Myocyte (in vitro differentiated cells): ENCODE results near the gene GPC5. TPM values are rescaled to one million over a fixed set of nuclear protein-coding genes. Genes with fewer than 3 reads are reported as not detected.
"Not testable (repeated sequence)": the region's sequence is repeated elsewhere in the genome, so short reads cannot be mapped to it uniquely, and the experiment has no call there.

Experiments used
- DNase-seq: peaks from one replicate; pipeline ENCODE4 v3.0.0-alpha.2; 2012; ENCODE audit warnings: low read depth
- total RNA-seq: library from RNA; depleted of rRNA; stranded (reverse); fragments of >200 nt; gene quantifications from 2 replicates; pipeline ENCODE4 v1.2.3, GENCODE V29; 2014

Gene GPC5
- total RNA-seq, 1 donor from 2014 or later, result 0.21 TPM

DNA sequence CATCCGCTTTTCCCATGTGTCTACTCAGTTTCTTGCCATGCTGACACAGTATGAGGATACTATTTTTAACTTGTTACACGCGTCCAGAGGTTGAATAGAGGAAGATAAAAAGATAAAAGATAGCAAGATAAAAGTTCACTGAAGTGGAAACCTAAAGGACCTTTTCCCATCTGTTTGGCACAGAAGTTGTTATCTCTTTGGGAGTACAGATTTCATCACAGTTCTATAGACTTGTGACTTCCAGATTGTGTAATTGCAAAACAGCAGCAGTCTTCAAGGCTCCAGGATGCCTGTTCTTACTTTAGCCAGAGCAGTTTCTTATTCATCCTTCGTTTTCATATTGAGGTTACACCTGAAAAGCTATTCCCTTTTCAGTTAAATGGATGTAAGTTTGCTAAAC lies 369.2 kb downstream of the GPC5 start:
- no peak for DNase-seq

DNA sequence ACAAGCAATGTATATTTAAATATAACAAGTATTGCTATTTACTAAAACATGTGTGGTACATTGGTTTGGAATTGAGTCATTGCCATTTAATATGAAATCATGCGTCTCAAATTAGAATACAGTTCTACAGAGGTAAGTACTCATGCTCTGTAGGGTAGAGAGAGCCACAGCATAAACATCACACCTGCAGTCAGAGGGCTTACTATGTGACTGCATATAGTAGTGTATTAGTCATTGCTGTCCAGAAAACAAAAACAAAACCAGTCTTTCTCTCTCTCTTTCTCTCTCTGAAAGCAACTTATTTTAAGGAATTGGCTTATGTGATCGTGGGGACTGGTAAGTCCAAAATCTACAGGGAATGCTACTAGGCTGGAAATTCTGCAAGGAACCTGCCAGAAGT lies 370.3 kb downstream of the GPC5 start:
- DNase-seq, result no peak

DNA sequence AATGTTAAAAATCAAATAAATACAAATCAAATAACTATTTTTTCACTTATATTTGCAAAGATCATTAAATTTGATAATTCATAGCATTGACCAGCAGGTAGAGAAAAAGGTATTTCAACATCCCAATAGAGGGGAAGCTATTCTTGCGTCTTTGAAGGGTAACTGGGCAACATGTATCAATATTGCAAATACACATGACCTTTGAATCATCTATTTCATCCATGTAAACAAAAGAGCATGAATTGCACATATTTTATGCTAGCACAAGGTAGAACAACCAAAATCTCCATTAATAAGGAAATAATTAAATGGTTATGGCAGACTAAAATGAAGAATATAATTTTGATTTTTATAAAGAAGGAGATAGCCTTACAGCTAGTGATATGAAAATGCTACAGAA lies 372.8 kb downstream of the GPC5 start:
- DNase-seq, result no peak

DNA sequence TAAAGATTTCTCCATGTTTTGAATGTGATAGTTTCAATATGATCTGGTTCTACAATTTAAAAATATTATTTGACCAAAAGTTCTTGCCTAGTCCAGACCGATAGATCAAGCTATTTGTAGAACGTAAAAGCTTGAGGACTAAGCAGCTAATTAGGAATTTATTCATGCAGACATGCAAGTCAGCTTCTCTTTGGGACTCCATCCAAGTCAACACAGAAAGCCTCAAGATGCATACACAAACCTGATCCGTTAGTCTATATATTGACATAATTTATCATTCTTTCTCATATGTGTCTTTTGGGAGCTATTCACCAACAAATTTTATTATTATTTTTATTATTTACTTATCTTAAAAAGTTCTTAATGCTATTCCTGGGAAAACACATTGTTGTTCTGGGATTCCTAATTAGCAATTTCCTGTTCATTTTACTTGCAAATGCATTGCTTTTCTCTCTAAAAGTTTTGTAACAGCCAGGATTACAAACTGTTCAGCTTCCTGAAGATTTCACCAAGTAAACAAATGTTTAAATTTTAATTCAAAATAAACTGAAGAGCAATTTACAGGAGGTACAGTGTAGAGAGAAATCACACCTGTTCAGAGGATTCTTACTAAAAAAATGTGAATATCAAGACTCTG lies 375.3 kb downstream of the GPC5 start:
- no peak for DNase-seq

DNA sequence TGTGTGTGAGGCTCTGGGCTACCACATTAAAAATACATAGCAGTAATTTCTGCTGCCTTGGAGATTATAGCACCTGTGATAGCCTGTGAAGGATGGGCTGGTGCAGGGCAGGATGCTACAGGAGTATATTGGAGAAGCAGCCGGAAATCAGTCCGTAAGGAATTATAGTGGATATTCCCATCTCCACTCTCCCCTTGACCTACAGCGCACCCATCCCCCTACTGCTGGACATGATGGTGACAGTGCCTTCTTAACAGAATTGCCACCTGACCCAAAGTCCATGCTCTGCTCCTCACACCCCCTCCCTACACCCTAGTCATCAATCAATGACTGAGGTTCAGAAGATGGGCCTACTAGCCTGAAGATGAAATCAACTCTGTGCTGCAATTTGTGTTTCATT lies 376.0 kb downstream of the GPC5 start:
- DNase-seq, result no peak

DNA sequence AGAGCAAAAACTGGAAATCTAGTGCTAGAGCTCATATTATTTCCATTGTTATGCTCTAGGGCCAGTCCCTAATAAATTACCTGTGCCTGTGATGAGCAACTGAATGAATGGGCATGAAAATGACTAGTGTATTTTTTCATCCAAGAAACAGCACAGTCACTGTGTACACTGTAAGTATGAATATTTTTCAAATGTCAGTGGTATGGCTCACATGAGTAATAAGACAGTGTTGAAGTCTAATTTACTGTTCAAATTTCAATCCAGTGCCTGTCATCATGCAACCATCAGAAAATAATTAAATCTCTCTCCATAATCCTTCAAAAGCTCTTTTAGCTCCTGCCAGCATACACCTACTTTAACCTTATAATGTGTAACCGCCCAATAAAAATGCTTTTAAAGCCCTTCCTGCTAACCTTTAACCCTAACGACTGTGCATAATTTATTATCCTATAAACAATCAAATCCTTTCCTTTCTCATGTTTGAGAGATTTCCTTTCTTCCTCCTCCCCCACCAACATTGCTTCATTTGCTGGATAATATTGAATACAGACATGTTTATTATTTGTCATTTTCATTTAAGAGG lies 378.3 kb downstream of the GPC5 start:
- no peak for DNase-seq

DNA sequence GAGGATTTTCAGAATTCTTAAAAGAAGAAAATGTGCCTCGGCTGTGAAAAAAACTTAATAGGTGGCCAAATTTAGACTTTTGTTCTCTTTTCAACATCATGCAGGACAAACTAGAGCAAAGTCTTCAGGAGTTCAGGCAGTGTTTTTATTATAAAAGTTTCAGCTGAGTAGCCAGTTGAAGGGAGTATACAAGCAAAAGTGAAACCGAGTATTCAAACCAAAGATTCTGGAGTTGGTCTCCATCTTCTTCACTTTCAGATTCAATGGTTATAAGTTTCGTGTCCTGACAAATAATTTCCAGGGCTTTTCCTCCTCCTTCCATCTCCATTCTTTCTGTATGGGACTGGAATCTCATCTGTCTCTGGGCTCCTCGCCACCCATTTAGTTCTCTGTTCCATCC lies 379.7 kb downstream of the GPC5 start:
- DNase-seq, result no peak

DNA sequence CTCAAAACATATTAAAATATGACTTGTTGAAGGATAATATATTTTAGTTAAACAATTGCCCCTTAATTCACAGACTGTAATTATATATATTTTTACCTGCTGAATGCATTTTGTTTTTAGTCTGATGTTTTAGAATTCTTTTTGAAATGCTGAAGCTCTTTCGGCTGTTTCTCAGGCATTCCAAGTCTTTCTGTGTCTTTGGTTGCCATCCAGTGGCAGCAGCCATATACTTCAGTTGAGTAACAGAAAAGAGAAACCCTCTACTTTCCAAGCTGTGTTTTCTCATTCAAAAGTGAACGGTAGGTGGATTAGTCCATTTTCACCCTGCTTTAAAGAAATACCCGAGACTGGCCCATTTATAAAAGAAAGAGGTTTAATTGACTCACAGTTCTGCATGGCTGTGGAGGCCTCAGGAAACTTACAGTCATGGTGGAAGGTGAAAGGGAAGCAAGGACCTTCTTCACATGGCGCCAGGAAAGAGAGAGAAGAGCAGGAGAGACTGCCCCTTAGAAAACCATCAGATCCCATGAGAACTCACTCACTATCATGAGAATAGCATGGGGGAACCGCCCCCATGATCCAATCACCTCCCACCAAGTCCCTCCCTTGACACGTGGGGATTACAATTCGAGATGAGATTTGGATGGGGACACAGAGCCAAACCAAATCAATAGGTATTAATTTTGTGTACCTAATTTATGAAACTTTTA lies 383.7 kb downstream of the GPC5 start:
- not testable (repeated sequence) for DNase-seq

DNA sequence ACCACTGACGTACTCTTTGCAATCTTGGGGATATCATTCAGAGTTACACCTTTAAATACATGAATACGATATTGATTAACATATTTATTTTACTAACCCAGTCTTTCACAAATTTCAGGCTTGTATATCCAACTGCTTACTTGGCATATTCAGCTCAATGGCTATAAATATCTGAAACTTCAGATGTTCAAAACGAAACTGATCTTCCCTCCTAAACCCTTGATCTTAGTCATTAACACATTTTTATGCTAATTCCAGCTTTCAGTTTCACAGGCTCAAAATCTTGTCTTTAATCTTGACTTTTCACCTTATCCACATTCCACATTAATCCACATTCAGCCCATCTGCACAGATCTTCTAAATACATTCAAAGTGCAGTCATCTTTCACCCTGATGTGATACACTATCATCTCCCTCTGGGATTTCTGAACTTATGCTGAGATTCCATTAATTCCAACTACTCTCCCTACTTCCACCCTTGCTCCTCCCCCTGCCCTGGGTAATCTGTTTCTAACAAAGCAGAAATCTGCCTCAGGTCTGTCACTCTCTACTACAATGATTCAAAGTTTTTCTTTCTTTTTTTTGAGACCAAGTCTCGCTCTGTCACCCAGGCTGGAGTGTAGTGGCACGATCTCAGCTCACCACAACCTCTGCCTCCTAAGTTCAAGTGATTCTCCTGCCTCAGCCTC lies 387.2 kb downstream of the GPC5 start:
- no peak for DNase-seq

DNA sequence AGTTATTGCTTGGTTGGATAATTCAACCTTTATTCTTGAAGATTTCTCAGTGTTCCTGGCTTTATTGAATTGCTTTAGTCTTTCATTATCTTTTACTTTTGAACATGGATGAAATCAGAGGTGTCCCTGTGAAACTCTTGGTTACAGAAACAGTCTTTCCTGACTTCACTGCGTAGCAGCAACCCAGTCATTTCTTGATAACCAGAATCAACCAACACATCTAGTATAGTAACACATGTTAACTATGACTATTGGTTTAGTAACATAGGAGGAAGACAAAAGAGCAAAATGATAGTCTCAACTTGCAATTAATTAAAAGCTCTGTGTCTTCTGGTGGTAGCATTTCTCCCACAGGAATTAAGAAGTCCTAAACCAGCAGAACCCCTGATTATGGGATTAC lies 393.6 kb downstream of the GPC5 start:
- no peak for DNase-seq

DNA sequence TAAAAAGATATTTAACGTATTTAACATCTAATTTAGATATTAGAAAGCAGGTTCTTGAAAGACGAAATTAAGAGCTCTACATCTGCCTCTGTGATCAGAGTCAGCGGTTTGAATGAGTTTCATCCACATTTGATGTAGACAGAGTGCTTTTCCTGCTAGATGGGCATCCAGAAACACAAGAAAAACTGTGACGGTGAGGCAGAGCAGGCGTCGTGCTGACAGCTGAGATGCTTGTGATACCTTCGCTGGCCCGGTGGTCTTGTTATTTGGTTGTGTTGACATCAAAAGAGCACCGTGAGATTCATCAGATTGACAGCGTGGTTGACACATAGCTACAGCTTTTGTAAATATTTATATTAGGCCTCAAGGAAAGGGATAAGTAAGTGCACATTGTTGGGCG lies 399.1 kb downstream of the GPC5 start:
- no peak for DNase-seq

DNA sequence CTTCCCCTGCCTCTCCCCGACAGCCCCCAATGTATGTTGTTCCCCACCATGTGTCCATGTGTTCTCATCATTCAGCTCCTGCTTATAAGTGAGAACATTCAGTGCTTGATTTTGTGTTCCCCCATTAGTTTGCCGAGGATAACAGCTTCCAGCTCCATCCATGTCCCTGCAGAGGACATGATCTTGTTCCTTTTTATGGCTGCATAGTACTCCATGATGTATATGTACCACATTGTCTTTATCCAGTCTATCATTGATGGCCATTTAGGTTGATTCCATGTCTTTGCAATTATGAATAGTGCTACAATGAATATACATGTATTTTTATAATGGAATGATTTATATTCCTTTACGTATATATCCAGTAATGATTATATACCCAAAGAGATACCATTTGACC lies 399.9 kb downstream of the GPC5 start:
- DNase-seq, result not testable (repeated sequence)

DNA sequence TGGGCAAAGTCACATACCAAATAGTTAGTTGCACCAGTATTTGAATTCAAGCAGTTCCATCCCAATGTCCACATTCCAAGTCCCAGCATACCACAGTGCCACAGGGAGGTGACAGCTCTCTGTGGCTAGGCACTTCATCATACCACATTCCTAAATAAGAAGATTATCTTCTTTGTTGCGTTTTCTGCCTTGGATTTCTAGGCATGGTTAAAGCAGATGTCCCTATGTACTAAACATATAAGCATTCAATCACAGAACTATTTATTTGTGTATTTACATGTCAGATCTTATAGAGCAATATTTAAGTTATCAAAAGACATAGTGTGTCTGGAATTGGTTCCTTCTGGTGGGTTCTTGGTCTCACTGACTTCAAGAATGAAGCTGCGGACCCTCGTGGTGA lies 403.4 kb downstream of the GPC5 start:
- not testable (repeated sequence) for DNase-seq

DNA sequence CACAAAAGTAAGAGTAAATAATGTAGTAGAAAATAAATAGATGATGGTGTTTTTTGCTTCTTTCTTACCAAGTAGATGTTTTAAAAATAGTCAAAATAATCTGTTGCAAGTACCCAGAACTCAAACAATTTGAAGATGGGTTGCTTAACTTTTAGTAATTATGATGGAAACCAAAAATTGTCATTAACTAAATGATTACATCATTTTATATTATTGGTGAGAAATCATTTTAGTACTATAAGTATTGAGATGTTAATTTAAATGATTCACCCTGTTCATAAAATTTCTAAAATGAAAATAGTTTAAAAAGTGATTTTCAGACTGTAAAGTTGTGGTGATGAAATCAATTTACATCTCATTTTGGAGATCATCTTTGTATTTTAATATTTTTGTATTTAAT lies 404.5 kb downstream of the GPC5 start:
- DNase-seq, result no peak

DNA sequence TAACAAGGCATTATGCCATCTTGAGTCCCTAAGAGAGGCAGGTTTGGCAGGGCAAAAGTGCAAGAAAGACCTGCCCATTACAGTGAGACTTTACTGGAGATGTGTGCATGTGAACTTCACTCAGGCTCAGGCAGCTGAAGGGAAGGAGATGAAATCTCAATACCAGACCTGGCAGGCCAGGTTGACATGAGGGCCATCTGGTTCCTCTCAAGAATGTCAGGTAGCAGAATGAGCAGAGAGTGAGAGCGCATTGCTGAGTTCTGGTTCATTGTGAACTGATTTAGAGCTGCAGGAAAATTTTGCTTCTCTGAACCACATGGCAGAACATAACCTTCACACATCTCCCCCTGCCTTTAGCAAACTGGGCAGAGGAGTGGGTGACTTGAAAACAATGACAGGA lies 406.3 kb downstream of the GPC5 start:
- DNase-seq, result no peak

DNA sequence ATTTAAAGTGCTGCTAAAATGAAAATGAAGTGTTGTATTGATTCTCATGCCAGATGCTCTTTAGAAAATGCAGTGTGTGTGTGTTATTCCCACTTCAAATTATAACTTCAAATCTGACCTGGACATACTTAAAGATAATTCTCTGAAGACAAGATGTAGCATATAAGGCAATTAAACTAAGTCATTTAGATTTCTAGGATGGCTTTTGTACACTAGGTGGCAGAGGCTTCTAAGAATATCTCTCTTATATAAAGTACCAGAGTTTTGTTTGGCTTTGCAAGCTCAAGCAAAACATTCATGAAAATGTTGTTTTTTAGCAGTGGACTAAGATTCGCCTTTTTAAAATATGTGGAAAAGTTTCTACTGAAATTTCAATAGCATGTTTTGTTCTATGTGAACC lies 407.2 kb downstream of the GPC5 start:
- DNase-seq, result no peak

DNA sequence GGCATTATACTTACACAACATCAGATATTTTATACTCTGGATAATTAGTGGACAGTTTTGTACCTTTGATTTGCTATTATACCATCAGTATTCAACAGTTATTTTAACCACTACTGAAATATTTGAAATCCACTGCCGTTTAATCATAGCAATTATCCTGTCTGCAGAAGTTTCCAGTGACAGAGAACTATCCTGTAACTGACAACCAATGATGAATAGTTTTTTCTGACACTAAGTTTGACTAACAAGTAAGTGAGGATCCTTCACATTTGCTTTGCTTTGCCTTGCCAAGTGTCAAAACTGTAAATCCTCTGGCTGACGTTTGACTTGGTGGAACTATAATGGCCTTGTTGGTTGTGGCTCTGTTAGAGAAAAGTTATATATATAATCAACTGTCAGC lies 410.7 kb downstream of the GPC5 start:
- DNase-seq, result no peak

DNA sequence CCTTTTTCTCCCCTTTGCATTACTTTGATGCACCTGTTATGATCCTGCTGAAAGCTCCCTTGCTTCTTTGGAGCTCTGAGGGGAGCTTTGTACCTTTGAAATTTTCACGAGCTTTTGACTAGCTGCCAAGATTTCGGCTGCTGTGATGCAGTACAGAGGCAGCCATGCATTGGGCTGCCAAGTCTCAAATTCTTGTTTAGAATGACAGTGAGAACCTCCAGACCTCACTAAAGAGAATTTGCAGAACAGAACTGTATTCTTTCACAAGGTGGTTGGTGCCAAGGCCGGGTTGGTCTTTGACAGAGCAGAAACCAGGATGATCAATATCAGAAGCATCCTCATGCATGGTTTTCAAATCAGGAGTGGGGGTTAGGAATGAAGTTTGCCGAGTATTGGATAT lies 414.8 kb downstream of the GPC5 start:
- DNase-seq, result no peak

DNA sequence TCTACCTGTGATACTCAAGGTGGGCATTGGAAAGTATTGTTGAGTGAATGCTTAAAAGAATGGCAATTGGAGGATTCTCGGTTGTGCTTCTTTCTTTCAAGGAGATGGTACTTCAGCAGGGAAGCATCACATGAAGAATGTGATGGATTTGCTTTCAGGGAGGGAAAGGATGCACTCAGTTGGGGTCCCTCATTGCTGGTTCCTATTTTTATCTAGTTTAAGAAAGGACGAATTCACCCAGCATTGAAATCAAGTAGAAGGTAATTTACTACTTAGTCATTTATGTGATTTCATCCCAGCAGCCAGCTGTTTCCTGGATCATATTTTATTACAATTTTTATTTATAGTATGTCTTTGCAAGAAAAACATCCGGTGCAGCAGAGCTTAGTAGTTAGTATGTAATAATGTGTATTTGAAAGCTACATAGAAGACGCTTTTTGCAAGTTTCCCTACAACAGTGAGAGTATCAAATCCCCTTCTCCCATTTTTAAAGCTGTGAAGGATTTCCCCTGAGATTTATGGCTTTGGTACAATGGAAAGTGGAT lies 417.9 kb downstream of the GPC5 start:
- DNase-seq, result peak; percentile 1

DNA sequence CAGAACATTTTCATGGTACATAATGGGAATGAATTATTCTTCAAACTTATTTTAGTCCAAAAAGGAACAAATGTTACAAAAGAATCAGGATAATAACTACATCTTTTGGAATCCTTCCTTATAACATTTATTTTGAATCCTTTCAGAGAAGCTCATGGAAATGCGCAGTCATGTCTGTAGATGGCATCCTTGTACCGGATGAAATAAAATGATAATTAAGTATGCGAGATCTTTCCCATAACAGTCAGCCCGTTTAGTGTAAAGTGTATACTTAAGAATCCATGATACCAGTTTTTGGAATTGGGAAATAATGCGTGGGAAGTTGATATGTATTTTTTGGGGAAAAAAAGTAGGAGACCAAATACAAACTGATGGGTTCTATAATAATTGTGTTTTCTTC lies 418.8 kb downstream of the GPC5 start:
- DNase-seq, result peak; percentile 2

DNA sequence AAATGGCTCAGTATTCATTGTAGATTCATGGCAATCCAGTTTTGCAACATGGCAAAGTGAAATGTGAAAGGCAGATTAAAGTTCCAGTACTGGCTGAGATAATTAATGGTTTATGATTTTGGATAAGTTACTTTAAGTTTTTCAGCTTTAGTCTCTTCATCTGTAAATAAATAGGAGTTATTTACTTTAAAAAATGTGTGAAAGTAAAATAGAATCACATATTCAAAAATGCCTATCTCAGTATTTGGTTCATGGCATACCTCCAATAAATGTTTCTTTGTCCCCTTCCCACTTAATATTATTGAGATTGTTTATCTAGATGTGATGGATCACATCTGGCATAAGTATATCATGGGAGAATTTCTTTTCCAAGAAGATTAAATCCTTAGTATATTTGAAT lies 426.0 kb downstream of the GPC5 start:
- DNase-seq, result no peak

DNA sequence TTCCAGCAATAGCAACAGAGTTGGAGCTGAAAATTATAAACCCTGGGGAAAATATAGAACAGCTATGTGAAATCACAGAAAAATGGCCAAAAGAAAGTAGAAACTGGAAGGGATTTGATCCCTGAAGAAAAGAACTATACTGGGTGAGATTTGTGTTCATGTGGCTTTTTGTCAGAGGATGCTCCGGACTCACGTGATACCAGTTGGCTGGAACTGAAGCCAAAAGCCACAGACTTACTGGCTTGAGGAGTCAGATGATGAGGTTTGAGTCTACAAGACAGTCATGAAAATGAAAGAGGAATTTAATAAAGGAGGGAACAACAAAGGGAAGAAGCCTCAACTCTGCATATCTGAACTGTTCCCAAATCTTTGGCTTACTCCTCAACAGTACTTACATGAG lies 427.1 kb downstream of the GPC5 start:
- DNase-seq, result no peak
